HG03280 (cell line): ENCODE data around the gene ATP8A2.
"Not testable (repeated sequence)": the region's sequence is repeated elsewhere in the genome, so short reads cannot be mapped to it uniquely, and the experiment has no call there.

Experiments used
- ATAC-seq: cut with Tn5 transposase; IDR thresholded peaks from one replicate; pipeline ENCODE4 v1.9.1; 2021; ENCODE audit warnings: mild to moderate bottlenecking, moderate library complexity; ENCODE audit not compliant: unreplicated experiment

Gene ATP8A2

DNA sequence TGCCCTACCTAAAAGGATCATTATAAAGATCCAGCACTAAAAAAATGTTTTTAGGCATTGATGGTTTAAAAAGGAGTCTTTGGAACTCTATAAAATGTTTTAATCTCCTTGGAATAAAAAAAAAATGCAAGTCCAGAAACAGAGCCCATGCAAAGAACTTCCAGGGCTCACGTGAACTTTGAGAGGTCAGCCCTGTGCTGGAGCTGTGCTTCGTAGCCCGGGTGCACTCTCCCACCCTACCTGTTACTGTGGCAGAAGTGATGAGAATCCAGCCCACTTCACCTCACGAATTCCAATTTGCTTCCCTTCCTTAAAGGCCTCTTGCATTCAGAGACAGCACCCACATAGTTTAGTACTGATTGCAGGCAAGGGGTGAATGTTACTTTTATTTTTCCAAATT lies 412.3 kb downstream of the ATP8A2 start:
- ATAC-seq = no peak

DNA sequence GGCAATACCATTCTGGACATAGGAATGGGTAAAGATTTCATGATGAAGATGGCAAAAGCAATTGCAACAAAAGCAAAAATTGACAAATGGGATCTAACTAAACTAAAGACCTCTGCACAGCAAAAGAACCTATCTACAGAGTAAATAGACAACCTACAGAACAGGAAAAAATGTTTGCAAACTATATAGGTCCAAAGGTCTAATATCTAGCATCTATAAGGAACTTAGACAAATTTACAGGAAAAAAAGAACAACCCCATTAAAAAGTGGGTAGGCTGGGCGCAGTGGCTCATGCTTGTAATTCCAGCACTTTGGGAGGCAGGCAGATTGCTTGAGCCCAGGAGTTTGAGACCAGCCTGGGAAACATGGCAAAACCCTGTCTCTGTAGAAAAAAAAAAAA lies 418.4 kb downstream of the ATP8A2 start:
- not testable (repeated sequence) for ATAC-seq

DNA sequence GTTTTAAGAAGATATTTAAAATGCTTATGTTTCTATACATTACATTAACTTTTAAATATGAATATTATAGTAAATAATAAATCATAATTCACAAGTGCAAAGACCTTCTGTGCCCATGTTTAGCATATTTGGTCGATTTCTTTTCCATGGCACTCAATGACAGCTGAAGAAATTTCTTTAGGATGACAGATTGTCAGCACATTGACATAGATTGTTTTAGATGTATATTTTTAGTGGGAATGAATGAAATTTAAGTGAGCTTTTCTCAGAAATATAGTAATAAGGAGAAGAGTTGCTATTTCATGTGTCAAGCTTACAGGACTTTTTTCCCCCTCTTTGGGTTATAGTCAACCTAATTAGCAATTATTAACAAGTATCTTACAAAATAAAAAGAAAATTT lies 423.5 kb downstream of the ATP8A2 start:
- no peak for ATAC-seq

DNA sequence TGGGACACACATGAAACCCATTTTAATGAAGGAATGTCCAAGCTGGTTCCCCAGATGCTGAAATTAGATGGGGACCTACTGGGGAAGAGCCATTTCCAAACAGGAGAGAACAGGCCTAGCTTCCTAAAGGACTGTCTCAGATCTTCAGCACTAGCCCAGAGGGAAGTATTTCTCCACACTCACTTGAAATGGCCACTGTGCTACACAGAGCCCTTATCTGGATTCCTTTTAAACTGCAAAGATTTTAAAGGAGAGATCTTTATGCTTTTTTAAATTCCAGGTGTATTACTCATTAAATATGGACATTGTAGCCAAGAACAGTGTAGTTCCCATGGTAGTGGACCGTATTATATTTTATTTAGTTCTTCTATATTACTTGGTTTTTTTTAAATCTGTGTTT lies 424.7 kb downstream of the ATP8A2 start:
- no peak for ATAC-seq

DNA sequence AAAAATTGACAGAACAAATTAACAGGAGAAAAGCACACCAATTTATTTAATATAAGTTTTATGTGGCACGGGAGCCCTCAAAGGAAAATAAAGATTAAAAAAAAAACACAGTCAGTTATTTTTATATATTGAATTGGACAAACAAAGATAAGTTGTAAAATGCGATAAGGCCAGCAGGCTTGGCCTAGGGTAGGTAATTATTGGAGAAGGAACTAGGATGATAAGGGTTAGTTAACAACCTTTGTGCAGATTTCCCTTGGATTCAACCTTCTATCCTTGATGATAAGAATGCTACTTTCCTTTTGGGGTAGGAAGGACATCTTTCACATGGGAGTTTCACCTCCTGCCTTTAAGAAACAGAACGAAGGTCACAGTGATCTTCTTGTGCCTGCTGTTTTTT lies 427.2 kb downstream of the ATP8A2 start:
- ATAC-seq = no peak

DNA sequence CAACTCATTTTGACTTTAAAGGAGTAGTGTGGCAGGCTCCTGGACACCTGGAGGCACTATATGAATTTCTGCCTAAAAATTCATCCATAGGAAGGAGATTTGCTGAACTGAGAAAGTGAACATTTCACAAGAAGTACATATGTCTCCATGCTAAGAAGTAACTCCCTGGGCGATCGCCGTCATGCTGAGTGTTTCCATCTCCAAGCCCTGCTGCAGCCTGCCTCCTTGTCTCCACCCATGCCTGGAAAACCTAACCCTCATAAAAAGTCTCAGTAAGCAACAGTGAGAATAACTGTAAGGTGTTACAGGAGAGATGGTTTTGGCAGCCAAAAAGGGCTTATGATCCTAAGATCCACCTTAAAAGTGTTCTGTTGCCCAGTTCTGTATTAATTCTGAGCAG lies 428.7 kb downstream of the ATP8A2 start:
- no peak for ATAC-seq

DNA sequence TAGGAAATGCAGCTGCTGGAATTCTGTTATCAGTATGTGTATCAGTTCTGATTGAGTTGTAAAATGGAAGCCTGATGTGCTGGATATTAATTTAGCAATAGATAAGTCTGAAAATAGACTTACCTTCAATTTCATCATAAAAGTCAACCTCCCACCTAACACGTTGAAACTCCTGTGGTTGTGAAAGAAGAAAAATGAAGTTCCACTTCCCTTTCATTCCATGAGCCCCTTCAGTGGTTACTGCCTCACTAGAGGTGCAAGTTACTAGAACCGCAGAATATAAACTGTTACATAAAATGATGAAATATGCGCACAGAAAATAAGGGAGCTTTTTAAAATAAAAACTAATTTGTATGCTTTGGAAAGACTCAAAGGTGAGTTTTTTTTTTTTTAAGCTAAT lies 430.8 kb downstream of the ATP8A2 start:
- ATAC-seq = no peak

DNA sequence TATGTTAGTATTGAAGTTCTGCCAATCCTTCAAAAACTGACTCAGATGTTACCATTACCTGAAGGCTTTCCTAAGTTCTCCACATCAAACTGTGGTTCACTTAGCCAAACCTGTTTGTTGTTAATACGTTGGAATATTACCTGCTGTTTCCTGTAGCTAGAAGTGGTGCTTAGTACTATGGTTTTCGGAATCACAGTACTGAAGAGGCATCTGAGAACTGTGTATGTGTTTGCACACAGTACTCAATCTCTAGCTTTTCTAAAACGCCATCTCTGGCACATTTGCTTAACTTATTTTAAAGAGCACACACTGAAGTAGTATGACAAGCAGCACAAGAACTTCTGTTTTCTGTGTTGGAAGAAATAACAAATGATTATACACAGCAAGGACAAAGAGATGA lies 431.9 kb downstream of the ATP8A2 start:
- no peak for ATAC-seq

DNA sequence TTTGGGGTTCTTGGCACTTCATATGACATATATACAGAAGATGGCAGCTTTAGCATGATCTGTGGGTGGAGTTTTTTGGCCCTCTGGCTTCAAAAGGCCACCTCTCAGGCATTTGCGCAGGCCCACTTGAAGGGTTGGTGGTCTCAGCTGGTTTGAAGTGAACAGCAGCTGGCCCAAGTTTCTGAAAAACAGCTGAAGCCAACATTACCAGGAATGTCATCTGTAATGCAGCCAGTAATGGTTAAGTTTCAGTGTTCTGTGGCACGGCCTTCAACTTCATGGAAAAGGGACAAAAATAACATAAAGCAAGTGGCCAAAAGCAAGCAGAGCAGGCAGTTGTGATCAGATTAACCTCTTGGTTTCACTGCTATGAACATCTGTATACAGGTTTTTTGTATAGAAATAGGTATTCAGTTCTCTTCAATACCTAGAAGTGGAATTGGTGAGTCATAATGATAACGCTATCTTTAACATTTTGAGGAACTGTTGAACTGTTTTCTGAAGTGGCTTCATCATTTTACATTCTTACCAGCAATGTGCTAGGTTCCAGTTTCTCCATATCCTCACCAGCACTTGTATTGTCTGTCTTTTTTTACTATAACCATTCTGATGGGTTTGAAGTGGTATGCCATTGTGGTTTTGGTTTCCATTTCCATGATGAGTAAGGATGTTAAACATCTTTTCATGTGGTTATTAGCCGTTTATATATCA lies 434.6 kb downstream of the ATP8A2 start:
- ATAC-seq = no peak

DNA sequence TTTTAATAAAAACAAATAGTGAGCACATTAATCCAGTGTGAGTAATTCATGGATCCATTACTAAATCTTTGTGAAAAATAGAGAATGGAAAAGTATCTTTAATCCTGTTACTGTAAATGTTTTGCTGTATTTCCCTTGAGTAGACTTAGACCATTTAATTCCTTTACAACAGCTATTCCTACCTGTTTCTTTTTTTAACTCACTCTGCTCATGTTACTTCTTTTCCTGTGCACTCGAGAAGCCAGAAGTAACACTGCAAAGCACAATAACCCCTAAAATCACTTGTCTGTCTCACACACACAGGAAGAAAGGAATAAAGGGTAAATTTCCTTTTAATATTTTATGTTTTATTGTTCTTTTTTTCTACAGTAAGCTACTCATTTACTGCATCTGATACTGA lies 435.8 kb downstream of the ATP8A2 start:
- no peak for ATAC-seq

DNA sequence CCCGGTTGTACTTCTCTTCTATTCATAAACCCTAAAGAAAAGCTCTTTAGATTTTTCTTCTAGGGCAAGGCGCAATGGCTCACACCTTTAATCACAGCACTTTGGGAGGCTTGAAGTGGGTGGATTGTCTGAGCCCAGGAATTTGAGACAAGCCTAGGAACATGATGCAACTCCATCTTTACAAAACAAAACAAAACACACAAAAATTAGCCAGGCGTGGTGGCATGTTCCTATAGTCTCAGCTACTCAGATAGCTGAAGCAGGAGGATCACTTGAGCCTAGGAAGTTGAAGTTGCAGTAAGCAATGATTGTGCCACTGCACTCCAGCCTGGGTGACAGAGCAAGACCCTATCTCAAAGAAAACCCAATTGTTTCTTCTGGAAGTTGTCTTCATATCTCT lies 439.7 kb downstream of the ATP8A2 start:
- ATAC-seq = no peak

DNA sequence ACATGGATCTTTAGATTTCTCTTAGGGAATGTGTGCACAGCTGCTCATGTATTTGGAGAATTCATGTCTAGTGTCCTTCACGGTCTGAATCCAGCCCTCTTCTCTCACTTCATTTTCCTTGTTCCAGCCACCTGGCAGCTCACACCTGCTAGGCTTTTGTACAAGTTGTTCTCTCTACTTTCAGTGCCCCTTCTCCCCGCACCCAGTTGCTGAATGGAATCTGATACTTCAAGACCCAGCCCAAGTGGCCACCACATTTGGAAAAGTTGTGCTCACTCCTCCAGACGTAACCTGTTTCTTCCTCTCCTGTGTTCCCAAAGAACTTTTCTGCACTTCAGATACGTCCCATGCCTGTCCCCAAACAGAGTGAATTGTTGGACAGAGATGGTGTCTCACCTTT lies 444.5 kb downstream of the ATP8A2 start:
- no peak for ATAC-seq

DNA sequence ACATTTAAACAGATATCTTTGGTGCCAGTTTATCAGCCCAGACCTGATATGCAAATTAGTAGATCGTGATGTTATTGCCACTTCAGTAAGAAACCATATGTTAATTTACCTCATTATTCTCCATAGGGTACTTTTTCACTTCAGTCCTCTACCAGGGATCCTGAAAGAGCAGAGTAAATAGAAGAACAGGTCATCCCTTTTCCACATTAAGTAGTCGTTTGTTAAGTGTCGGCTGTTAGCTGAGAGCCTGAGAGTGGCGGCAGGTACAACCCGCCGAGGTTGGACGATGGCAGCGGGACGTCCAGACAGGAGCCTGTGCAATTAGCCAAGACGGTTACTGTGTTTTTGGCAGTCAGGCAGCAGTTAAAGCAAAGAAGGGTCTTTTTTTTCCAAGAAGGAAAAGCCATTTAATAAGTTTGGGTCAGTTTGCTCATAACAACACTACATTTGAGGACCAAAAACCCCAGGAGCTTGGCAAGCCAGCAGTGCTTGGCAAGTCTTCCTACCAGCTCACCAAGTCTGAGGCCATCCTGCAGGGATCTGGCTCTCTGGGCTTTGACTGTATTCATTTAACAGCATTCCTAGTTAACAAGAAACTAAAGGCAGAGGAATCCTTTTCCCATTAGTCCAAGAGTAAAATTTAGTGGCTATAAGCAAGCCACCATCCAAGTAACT lies 448.2 kb downstream of the ATP8A2 start:
- ATAC-seq = no peak

DNA sequence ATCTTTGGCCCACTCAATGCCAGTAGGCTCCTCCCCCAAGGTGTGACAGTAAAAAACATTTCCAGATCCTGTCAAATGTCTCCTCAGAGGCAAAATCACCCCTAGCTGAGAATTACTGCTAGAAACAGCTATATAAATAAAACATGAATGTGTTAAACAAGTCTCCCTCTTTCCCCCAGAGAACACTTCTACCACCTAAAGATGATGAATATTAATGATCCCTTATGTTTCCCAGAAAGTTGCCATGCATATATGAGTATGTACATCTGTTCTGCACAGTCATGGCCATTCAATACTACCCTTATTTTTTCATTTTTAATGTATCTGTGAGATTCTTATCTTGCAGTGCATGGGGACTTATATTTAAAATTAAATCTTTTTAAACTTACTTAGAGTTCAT lies 450.0 kb downstream of the ATP8A2 start:
- no peak for ATAC-seq

DNA sequence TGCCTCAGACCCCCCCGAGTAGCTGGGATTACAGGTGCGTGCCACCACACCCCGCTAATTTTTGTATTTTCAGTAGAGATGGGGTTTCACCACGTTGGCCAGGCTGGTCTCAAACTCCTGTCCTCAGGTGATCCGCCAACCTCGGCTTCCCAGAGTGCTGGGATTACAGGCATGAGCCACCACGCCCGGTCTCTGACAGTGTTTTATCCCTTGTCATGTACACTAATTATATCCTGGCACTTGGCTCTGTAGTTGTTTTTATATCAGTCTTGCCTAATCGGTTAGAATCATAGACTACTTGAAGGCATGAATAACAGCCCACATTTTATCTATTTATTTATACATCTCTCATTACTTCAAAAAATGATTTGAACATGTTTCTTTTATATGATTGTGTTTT lies 455.4 kb downstream of the ATP8A2 start:
- ATAC-seq = not testable (repeated sequence)

DNA sequence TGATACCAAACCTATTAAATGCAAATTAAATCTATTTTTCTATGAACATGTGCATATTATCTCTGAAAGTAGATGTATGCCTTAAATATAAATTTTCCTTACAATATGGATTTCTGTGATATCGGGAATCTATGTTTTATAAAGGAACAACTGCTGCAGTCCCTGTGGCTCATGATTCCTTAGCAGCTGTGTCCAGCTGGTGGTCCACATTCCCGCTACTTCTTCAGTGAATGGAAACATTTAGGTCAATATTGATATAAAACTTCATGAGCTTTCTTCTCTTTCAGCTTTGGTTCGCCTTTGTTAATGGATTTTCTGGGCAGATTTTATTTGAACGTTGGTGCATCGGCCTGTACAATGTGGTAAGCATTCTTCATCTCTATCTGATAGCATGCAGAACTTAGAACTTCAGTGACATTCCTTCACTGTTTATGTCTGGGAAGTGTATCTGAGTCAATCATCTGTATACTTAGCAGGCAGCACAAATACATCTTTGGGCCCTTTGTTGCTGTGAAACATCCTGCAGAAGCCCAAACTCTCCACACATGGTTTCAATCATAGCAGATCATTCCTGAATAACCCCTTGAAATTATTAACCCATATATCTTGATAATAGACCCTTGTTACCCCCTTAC lies 456.2 kb downstream of the ATP8A2 start:
- ATAC-seq = no peak

DNA sequence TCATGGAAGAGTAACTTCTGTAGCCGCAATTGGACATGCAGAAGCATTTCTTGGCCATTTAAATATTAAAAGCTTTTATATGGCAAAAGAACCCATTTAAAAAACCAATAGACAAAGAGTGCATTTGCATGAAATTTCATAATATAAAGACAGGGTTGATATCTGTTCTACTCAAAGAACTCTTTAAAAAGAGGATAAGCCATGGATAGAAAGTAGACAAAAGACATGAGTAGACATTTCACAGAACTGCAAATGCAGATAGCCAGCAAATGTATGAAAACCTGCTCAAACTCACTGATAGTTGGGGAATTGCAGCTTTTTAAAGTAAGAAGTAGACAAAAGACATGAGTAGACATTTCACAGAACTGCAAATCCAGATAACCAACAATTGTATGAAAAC lies 462.0 kb downstream of the ATP8A2 start:
- no peak for ATAC-seq

DNA sequence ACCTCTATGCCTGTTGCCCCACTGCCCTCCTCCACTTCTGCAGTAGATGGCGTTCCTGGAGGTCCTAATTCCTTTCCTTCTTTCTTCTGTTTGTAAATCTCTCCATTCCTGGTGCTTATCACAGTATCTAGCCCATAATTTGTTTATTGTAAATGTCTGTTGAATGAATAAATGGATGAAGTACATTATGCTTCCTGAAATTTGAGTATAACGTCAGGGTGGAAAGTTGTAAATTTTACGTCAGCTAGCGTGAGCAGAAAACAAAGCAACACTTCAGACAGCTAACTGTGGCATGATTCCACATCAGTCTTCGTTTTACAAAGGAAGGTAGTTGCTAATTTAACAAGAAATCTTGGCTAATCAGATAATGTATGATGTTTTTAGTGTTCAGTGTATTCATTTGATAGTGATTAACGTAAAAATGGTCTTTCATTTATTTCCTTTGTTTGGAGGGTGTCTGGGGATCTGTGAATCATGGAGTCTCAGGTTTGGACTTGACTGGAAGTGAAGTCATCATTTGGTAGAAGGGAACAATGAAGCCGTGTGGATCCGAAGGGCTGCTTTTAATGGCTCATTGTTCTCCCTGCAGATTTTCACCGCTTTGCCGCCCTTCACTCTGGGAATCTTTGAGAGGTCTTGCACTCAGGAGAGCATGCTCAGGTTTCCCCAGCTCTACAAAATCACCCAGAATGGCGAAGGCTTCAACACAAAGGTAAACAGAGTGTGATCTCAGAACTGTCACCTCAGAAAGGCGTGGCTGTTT lies 465.0 kb downstream of the ATP8A2 start:
- ATAC-seq = no peak

DNA sequence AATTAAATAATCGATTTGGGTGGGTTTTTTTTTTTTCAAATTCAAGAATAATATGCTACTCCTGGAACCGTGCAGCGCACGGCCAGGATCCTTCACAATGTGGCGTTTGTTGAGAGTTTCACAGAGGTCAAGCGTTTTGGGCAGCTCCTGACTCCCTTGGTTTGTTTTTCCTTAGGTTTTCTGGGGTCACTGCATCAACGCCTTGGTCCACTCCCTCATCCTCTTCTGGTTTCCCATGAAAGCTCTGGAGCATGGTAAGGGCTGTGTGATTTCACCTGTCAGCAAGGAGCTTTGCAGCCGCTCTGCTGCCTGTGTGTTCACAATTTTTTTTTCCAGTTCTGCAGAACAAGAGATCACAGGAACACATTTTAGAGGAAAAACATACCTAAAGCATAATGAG lies 467.6 kb downstream of the ATP8A2 start:
- no peak for ATAC-seq

DNA sequence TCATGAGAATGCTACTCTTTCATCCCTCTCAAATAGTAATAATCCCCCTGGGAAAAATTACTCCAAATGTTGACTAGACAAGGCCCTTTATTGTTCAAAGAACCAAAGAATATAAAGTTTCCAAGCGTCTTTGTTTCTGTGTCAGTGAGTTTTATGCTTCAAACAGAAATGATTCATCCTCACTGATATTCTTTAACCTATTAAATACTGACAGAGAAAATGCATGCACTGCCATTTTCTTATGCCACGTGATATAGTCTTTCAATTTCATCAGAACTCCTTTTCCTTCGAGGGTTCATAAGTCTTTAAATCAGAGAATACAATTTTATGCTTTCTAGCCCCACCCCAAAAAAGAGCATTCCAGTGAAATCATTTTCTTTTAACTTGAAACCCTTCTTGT lies 468.5 kb downstream of the ATP8A2 start:
- ATAC-seq = no peak

DNA sequence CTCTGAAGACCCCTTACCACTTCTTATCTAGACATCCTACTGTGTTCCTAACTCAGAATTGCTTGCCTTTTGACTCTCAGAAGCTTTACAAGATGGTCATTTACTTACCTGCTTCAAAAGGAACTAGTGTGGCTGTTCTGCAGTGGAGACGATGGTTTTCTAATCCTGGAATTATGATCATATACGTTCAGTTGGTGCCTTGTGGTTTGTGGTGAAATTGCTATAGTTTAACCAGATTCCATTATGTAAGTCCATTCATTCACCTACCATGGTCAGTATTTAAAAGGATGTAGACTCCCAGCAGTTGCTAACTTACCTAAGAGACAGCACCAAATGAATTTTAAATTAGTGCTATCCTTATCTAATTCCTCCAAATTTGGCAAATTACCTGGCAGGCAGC lies 469.2 kb downstream of the ATP8A2 start:
- ATAC-seq = no peak

DNA sequence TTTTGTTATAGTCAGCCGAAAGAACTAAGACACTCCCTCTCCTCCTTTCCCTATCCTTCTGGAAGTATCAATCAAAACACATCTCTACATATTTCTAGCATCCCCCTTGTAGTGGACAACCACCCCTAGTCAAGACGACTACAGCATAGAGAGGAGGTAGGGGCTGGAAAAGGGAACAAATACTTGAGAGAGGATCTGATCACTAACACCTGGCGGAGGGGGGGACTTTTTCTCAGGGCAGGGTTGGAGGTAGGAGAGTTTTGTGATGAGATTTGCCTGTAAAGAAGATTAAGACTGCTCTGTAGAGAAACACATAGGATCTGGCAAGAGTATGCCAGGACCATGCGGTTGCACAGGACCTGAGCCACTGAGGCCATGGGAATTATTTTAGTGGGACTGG lies 471.9 kb downstream of the ATP8A2 start:
- no peak for ATAC-seq
